ENCODE data around the gene KLHL41.
"Not testable (repeated sequence)": the region's sequence is repeated elsewhere in the genome, so short reads cannot be mapped to it uniquely, and the experiment has no call there.

KLHL41 gene

DNA sequence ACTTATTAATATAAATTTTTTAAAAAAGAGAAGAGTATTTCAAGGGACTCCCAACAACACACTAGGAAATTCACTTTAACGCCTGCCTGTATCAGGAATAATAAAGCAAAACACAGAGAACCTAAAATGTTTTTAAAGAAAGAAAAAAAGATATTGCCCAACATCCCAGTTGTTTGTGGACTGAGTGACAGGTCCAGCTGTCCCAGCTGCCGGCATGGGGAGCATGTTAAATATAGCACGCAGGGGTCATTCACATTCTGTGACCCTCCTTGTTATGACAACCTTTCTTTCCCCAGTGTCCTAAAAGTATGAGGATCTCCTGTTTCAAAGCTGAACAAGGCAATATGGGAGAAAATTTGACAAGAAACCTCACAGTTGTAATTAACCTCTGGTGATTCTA is 4.4 kb downstream of the KLHL41 start:
- TF ChIP-seq, protein P1, sequence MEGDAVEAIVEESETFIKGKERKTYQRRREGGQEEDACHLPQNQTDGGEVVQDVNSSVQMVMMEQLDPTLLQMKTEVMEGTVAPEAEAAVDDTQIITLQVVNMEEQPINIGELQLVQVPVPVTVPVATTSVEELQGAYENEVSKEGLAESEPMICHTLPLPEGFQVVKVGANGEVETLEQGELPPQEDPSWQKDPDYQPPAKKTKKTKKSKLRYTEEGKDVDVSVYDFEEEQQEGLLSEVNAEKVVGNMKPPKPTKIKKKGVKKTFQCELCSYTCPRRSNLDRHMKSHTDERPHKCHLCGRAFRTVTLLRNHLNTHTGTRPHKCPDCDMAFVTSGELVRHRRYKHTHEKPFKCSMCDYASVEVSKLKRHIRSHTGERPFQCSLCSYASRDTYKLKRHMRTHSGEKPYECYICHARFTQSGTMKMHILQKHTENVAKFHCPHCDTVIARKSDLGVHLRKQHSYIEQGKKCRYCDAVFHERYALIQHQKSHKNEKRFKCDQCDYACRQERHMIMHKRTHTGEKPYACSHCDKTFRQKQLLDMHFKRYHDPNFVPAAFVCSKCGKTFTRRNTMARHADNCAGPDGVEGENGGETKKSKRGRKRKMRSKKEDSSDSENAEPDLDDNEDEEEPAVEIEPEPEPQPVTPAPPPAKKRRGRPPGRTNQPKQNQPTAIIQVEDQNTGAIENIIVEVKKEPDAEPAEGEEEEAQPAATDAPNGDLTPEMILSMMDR (conservative IDR thresholded peaks at IDR 0.05; ENCODE audit: low read length), result no peak
- DNase-seq (ENCODE audit: low read depth), result no peak
- H3K4me3 ChIP-seq (ENCODE audit: low read length), result no peak overlapping the region

DNA sequence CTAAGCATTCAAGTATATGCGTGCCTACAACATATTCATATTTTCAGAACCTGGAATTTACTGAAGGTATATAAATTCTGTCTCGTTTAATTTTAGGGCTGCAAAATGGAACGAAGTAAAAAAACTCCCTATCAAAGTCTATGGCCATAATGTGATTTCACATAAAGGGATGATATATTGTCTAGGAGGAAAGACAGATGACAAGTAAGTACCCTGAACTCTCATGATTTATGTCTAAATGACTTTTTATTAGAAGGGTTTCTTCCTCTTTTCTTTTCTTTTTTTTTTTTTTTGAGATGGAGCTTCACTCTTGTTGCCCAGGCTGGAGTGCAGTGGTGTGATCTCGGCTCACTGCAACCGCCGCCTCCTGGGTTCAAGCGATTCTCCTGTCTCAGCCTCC is 5.3 kb downstream of the KLHL41 start:
- not testable (repeated sequence) for DNase-seq (ENCODE audit: low read depth); H3K4me3 ChIP-seq (ENCODE audit: low read length)

DNA sequence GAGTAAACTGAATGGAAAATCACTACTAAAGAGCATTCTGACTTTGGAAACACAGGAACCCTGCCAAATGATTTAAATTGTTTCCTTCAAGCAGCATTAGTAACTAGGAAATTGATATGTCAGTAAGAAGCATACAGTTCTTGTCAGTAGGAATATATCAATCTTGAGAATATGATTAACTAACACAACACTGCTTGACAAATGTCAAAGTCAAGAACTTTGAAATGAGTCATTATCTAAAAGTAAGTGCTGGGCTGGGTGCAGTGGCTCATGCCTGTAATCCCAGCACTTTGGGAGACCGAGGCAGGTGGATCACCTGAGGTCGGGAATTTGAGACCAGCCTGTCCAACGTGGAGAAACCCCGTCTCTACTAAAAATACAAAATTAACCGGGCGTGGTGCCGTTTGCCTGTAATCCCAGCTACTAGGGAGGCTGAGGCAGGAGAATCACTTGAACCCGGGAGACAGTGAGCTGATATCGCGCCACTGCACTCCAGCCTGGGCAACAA is 7.0 kb downstream of the KLHL41 start:
- not testable (repeated sequence) for DNase-seq (ENCODE audit: low read depth); H3K4me3 ChIP-seq (ENCODE audit: low read length)

DNA sequence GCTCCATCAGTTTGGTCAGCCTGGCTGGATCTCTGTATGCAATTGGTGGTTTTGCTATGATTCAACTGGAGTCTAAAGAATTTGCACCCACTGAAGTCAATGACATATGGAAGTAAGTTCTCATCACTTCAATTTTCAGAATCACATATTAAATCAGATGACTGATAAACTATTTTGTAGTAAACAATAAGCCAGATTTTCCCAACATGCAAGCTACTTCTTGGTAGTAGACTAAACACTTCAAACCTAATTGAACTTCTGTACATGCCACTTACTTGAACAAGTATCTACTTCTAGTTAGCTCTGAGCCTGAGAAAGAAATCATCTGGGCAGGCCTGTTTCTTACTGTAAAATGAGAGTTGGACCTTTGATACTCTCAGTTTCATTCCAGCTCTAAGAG is 11.4 kb downstream of the KLHL41 start:
- H3K4me3 ChIP-seq (ENCODE audit: low read length), result no peak overlapping the region
- no peak for DNase-seq (ENCODE audit: low read depth)
- TF ChIP-seq, protein P1 (conservative IDR thresholded peaks at IDR 0.05; ENCODE audit: low read length), result no peak

DNA sequence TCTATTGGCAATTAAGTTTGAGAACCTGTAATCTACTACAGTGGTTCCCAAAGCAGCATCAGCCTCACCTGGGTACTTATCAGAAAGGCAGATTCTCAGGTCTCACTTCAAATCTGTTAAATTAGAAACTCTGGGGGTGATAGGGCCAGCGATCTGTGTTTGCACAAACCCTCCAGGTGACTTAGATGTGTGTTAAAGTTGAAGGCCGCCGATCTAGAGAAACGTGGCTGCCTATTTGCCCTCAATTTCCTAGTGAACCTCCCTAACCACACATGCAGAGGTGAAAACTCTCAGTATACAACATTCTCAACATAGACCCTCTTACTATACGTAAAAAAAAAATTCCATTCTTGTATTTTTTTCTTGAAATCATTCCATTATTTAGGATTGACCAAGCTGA is 14.2 kb downstream of the KLHL41 start:
- TF ChIP-seq, protein P1 (conservative IDR thresholded peaks at IDR 0.05; ENCODE audit: low read length), result no peak
- no peak overlapping the region for H3K4me3 ChIP-seq (ENCODE audit: low read length)
- DNase-seq (ENCODE audit: low read depth), result no peak

DNA sequence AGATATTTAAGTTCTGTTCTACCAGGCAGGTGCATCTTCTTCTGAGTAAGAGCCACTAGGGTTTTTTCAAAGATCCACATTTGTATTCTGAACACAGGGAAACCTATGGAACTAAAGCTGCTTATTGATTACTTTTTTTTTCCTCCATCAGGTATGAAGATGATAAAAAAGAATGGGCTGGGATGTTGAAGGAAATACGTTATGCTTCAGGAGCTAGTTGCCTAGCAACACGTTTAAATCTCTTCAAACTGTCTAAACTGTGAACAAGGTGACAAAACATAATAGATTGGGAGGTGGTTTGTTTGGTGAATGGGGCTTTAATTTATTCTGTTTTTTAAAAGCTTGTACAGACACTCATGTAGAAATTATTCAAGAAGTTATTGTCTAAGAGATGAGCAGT is 15.9 kb downstream of the KLHL41 start:
- H3K4me3 ChIP-seq (ENCODE audit: low read length), result no peak overlapping the region
- TF ChIP-seq, protein P1 (conservative IDR thresholded peaks at IDR 0.05; ENCODE audit: low read length), result no peak
- DNase-seq (ENCODE audit: low read depth), result no peak

DNA sequence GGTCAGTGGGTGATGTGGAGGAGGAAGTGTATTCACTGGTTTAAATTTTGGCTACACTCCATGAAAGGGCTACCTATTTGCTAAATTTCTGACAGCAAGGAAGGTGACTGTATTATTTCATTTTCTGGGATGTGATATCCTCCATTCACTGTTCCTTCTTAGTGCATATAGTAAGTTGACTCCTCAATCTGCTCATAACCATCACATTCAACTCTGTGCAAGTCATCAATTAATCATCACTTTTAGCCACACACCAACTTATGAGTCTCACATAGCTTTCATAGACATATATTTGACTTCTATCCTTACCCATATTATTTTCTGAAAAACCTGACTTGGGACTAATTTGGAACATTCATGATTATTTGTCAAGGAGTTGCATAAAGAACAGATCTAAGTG is 16.9 kb downstream of the KLHL41 start:
- H3K4me3 ChIP-seq (ENCODE audit: low read length), result no peak overlapping the region
- TF ChIP-seq, protein P1 (conservative IDR thresholded peaks at IDR 0.05; ENCODE audit: low read length), result no peak
- DNase-seq (ENCODE audit: low read depth), result no peak

DNA sequence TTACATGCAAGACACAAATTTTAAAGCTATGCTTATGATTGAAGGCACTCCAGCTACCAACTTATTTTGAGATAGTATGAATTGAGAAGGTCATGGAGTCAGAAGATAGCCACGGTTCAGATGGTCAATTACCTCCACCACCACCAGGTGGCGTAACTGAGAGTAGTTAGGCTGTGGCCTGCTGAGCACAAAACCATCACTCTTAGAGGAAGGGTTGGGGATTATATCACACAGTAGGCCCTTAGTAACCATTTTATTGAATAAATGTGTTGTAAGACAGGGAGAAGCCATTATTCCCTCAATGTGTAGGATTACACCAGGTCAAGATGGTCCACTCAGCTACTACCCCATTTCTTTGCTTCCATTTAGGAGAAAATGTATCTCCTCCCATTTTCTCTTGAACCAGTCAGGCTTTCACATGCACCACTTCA is 18.8 kb downstream of the KLHL41 start:
- DNase-seq (ENCODE audit: low read depth), result peak; percentile 47
- TF ChIP-seq, protein P1 (conservative IDR thresholded peaks at IDR 0.05; ENCODE audit: low read length), result peak; percentile 95
- no peak overlapping the region for H3K4me3 ChIP-seq (ENCODE audit: low read length)

DNA sequence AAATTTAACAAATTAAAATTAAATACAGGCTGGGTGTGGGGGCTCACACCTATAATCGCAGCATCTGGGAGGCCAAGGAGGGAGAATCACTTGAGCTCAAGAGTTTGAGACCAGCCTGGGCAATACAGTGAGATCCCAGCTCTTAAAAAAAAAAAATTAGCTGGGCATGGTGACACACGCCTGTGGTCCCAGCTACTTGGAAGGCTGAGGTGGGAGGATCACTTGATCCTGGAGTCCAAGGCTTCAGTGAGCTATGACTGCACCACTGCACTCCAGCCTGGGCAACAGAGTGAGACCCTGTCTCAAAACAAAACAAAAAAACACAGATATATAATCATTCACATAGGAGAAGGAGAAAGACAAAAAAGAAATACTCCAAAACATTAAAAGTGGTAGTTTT is 30.0 kb downstream of the KLHL41 start:
- DNase-seq (ENCODE audit: low read depth), result not testable (repeated sequence)

More for the DNA sequence above, 30.0 kb downstream of the KLHL41 start:
- not testable (repeated sequence) for H3K4me3 ChIP-seq (ENCODE audit: low read length)
